B cell (primary cell): ENCODE results near the gene PTPRN2. TPM values are rescaled to one million over a fixed set of nuclear protein-coding genes. Genes with fewer than 3 reads are reported as not detected.

ENCODE experiments used
- ATAC-seq: fragments of 200-7000 bp; cut with Tn5 transposase; one replicate; pipeline ENCODE4 v1.10.0; 2021; ENCODE audit warnings: low read depth, mild to moderate bottlenecking, moderate number of reproducible peaks, moderate library complexity
- CTCF ChIA-PET: fragments of 350-600 bp; sonication (Branson Sonifier 250); formaldehyde crosslinking; loops from one replicate; lab custom pipeline; 2021; ENCODE audit warnings: antibody characterized with exemption, inconsistent platforms; lab: Charles Lee
- POLR2A ChIA-PET: fragments of 350-600 bp; sonication (Branson Sonifier 250); formaldehyde crosslinking; loops from one replicate; lab custom pipeline; 2021; ENCODE audit warnings: antibody characterized with exemption; lab: Charles Lee
- DNase-seq: peaks from one replicate; pipeline ENCODE4 v3.0.0; 2013
- H2AFZ ChIP-seq: 2 replicates; pipeline ENCODE4 v1.6.1; 2012; ENCODE audit warnings: mild to moderate bottlenecking, low read depth, low read length; ENCODE audit not compliant: insufficient read depth, poor library complexity, severe bottlenecking
- H3K27ac ChIP-seq, 2 donors: 1 replicate in 1 of 2; 2 replicates in 1 of 2; pipeline ENCODE4 v1.5.1; 2012 to 2013; ENCODE audit warnings: low read length in 2 of 2, mild to moderate bottlenecking in 2 of 2, moderate library complexity in 1 of 2
- H3K27me3 ChIP-seq, 4 experiments: fragments of 200-600 bp in 1 of 4; sonication (generic) in 1 of 4; replicated peaks in 1 of 4; 1 replicate in 2 of 4; 2 replicates in 2 of 4; pipeline versions ENCODE4 v1.6.1 to v1.7.0; 2013 to 2016; ENCODE audit warnings: low read length in 3 of 4, mild to moderate bottlenecking in 2 of 4, mixed read lengths in 1 of 4, moderate library complexity in 1 of 4; ENCODE audit not compliant: insufficient read depth in 4 of 4, control insufficient read depth in 3 of 4; ENCODE audit errors: control extremely low read depth in 1 of 4
- H3K36me3 ChIP-seq, 2 experiments: replicated peaks in 1 of 2; 1 replicate in 1 of 2; 2 replicates in 1 of 2; pipeline versions ENCODE4 v1.6.1 to v1.7.1; 2013; ENCODE audit warnings: low read length in 1 of 2; ENCODE audit not compliant: insufficient read depth in 2 of 2, control insufficient read depth in 1 of 2; ENCODE audit errors: control extremely low read depth in 1 of 2, extremely low read depth in 1 of 2
- H3K4me1 ChIP-seq, 2 donors: fragments of 200-600 bp in 1 of 2; sonication (generic) in 1 of 2; 1 replicate in 1 of 2; 2 replicates in 1 of 2; pipeline versions ENCODE4 v1.5.1 to v1.6.1; 2013 to 2017; ENCODE audit warnings: low read length in 2 of 2; ENCODE audit not compliant: control insufficient read depth in 2 of 2, insufficient read depth in 2 of 2
- H3K4me2 ChIP-seq: replicated peaks from 2 replicates; pipeline ENCODE3; 2012; ENCODE audit warnings: mild to moderate bottlenecking, low read depth, low read length; ENCODE audit not compliant: poor library complexity, severe bottlenecking
- H3K4me3 ChIP-seq, 5 experiments: fragments of 200-600 bp in 1 of 5; sonication (generic) in 1 of 5; 1 replicate in 3 of 5; 2 replicates in 2 of 5; pipeline versions ENCODE4 v1.5.1 to v1.7.0; 2011 to 2016; ENCODE audit warnings: low read length in 4 of 5, mild to moderate bottlenecking in 4 of 5, low read depth in 2 of 5, control low read depth in 1 of 5, moderate library complexity in 1 of 5; ENCODE audit not compliant: insufficient read depth in 1 of 5; ENCODE audit errors: control extremely low read depth in 1 of 5, extremely low read depth in 1 of 5
- H3K79me2 ChIP-seq: fragments of 200-600 bp; sonication (generic); one replicate; pipeline ENCODE4 v1.6.0; 2016; ENCODE audit warnings: low read length; ENCODE audit not compliant: control insufficient read depth, insufficient read depth
- H3K9ac ChIP-seq: fragments of 200-600 bp; sonication (generic); 2 replicates; pipeline ENCODE4 v1.6.1; 2017; ENCODE audit warnings: mild to moderate bottlenecking, low read length, moderate library complexity
- H3K9me3 ChIP-seq, 3 donors: one replicate each; pipeline versions ENCODE4 v1.6.1 to v1.7.1; 2013; ENCODE audit warnings: low read length in 2 of 3; ENCODE audit not compliant: control insufficient read depth in 2 of 3, insufficient read depth in 1 of 3; ENCODE audit errors: control extremely low read depth in 1 of 3
- H4K20me1 ChIP-seq: 2 replicates; pipeline ENCODE4 v1.6.0; 2012; ENCODE audit warnings: mild to moderate bottlenecking, low read length; ENCODE audit not compliant: insufficient read depth, control insufficient read depth, poor library complexity, severe bottlenecking
- H3K27ac Mint-ChIP-seq: one replicate; pipeline ENCODE4 v1.8.0; 2021; ENCODE audit warnings: mixed read lengths
- H3K27me3 Mint-ChIP-seq: one replicate; pipeline ENCODE4 v1.8.0; 2021; ENCODE audit warnings: mixed read lengths
- H3K4me1 Mint-ChIP-seq: one replicate; pipeline ENCODE4 v1.8.0; 2021; ENCODE audit warnings: mixed read lengths
- H3K4me3 Mint-ChIP-seq: one replicate; pipeline ENCODE4 v1.8.0; 2021; ENCODE audit warnings: mixed read lengths
- H3K9me3 Mint-ChIP-seq: one replicate; pipeline ENCODE4 v1.8.0; 2022; ENCODE audit warnings: mixed read lengths; ENCODE audit not compliant: insufficient read depth
- EZH2 ChIP-seq: IDR thresholded peaks from 2 replicates; pipeline ENCODE4 v1.6.1; 2012; ENCODE audit warnings: borderline replicate concordance, low read depth, mild to moderate bottlenecking, moderate library complexity, low read length; ENCODE audit not compliant: insufficient read depth, poor library complexity, severe bottlenecking
- WGBS: methylation state at CpG from one replicate; pipeline ENCODE4 v1.1.5; 2013; ENCODE audit warnings: missing lambda C conversion rate; ENCODE audit not compliant: insufficient coverage; 5-methylcytosine and 5-hydroxymethylcytosine counted together
- intact Hi-C: fragments of 100-400 bp; cut with micrococcal nuclease; formaldehyde crosslinking; loops from one replicate; pipeline ENCODE4 v1.10.0; 2022
- polyA plus RNA-seq: library from polyadenylated mRNA; depleted of rRNA; stranded (reverse); fragments of >200 nt; gene quantifications from 2 replicates; pipeline ENCODE4 v1.2.3, GENCODE V29; 2012
- total RNA-seq, 2 donors: library from RNA; stranded (reverse); fragments of 120-200 nt in 1 of 2; gene quantifications; 1 replicate in 1 of 2; 2 replicates in 1 of 2; pipeline versions ENCODE4 v1.2.3 to v1.2.4, GENCODE V29; 2013 to 2022
- TF ChIP-seq, protein P1 (sequence below): fragments of 200-600 bp; IDR thresholded peaks from one replicate; pipeline ENCODE4 v1.8.0; 2022; ENCODE audit warnings: antibody characterized with exemption, mild to moderate bottlenecking

PTPRN2 gene
- total and polyA plus RNA-seq, 2 donors (not counting 1 experiment from before 2014, with no cell fraction given): 2.0 to 5.0 TPM

DNA sequence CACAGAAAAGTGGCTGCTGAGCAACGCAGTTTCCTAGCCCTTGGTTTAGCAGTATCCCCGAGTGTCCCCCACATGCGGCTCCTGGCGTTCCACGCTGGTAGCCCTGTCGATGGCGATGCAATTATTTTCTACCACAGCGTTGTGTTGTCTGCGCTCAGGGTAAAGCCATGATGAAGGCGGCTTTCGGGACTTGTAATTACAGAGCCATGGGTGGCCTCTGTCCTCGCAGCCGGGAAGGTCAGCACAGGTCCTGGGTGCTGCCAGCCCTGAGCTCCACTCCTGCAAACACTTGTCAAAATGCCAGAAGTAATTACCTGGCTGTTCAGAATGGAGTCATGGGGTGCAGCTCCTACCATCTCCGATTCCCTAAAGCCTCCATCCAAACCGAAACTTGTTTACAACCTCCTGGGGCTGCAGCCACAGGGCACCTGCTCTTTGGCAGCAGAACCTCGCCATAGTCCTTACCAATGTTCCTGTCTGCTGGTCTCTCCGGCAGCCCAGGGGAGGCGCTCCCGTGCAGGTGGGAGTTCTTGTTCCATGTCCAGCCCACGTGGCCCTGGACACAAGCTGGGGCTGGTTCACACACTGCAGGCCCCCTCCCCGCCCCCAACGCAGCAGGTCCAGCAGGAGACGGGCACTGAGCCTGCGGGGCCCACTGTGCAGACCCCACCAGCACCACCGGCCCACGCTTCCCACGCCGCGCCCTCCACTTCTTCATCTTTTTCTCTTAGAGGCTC, 512.6 kb downstream of the PTPRN2 start:
- Histone ChIP-seq H3K27me3 (no peaks in the 10 kb centered on the region), H2AFZ (no peak overlapping the region), H3K4me1 (no peaks in the 10 kb centered on the region), H3K9me3 (peaks cover 0 to 56% (median 0%) of the 10 kb centered on the region in 3 donors), H3K9ac (no peak overlapping the region), H4K20me1 (no peaks in the 10 kb centered on the region), H3K27ac (no peak overlapping the region), H3K4me2 (no peak overlapping the region), H3K4me3 (no peak overlapping the region), H3K36me3 (no peaks in the 10 kb centered on the region), H3K79me2 (no peaks in the 10 kb centered on the region)
- ChIA-PET CTCF (no interaction called here), POLR2A (no interaction called here)
- 91% methylated on average over 26 of the region's 29 CpGs for WGBS
- no peaks in the 10 kb centered on the region for H3K27me3 Mint-ChIP-seq
- no peaks in the 10 kb centered on the region for H3K4me1 Mint-ChIP-seq
- ATAC-seq: no peak
- H3K27ac Mint-ChIP-seq: no peak overlapping the region
- no peak overlapping the region for H3K4me3 Mint-ChIP-seq
- TF ChIP-seq, protein P1, sequence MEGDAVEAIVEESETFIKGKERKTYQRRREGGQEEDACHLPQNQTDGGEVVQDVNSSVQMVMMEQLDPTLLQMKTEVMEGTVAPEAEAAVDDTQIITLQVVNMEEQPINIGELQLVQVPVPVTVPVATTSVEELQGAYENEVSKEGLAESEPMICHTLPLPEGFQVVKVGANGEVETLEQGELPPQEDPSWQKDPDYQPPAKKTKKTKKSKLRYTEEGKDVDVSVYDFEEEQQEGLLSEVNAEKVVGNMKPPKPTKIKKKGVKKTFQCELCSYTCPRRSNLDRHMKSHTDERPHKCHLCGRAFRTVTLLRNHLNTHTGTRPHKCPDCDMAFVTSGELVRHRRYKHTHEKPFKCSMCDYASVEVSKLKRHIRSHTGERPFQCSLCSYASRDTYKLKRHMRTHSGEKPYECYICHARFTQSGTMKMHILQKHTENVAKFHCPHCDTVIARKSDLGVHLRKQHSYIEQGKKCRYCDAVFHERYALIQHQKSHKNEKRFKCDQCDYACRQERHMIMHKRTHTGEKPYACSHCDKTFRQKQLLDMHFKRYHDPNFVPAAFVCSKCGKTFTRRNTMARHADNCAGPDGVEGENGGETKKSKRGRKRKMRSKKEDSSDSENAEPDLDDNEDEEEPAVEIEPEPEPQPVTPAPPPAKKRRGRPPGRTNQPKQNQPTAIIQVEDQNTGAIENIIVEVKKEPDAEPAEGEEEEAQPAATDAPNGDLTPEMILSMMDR: no peak
- TF ChIP-seq EZH2: no peak
- no peak for DNase-seq
- H3K9me3 Mint-ChIP-seq: no peaks in the 10 kb centered on the region
- intact Hi-C loops: no loop called here
